Brain microvascular endothelial cell (primary cell): ENCODE results near the gene TRPM4.
"Not testable (repeated sequence)": the region's sequence is repeated elsewhere in the genome, so short reads cannot be mapped to it uniquely, and the experiment has no call there.

Source experiments
- DNase-seq: peaks from one replicate; pipeline ENCODE4 v3.0.0-alpha.2; 2020
- H3K27ac ChIP-seq: fragments of 250-450 bp; sonication (Bioruptor Pico); 2 replicates; pipeline ENCODE4 v1.5.1; 2020; ENCODE audit warnings: mild to moderate bottlenecking, moderate library complexity
- H3K27me3 ChIP-seq: fragments of 250-450 bp; sonication (Bioruptor Pico); replicated peaks from 2 replicates; pipeline ENCODE4 v1.5.1; 2020; ENCODE audit warnings: mild to moderate bottlenecking
- H3K36me3 ChIP-seq: fragments of 250-450 bp; sonication (Bioruptor Pico); replicated peaks from 2 replicates; pipeline ENCODE4 v1.5.1; 2020; ENCODE audit warnings: mild to moderate bottlenecking
- H3K4me3 ChIP-seq: 2 replicates; pipeline ENCODE4 v1.5.1; 2011; ENCODE audit warnings: low read depth, mild to moderate bottlenecking, control low read depth, low read length, moderate library complexity
- in situ Hi-C: cut with HindIII; loops from 2 replicates; pipeline ENCODE4 v1.10.0; 2017; ENCODE audit warnings: low sequenced_read_pairs, low pct_ligation_motif_present
- TF ChIP-seq, protein P1 (sequence below): IDR thresholded peaks from 2 replicates; pipeline ENCODE4 v1.5.1; 2011; ENCODE audit warnings: low read depth, mild to moderate bottlenecking, moderate library complexity, low read length, control low read depth, inconsistent platforms; ENCODE audit errors: missing control alignments

TRPM4 gene

DNA sequence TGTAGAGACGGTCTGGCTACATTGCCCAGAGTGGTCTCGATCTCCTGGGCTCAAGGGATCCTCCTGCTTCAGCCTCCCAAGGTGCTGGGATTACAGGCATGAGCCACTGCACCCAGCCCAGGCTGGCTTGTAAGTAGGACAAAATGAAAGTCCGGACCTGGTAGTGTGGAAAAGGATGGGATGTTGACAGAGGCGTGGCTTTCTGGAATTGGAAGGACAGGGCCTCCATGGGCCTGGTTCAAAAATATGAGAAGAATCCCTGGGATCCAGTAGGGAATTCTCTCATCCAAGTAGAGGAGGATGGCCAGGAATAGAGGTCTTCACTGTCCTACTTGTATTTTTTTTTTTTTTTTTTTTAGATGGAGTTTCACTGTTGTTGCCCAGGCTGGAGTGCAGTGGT, 64.9 kb downstream of the TRPM4 start:
- Histone ChIP-seq H3K27ac (no peak overlapping the region), H3K36me3 (no peaks in the 10 kb centered on the region), H3K4me3 (no peak overlapping the region), H3K27me3 (no peaks in the 10 kb centered on the region)
- TF ChIP-seq, protein P1, sequence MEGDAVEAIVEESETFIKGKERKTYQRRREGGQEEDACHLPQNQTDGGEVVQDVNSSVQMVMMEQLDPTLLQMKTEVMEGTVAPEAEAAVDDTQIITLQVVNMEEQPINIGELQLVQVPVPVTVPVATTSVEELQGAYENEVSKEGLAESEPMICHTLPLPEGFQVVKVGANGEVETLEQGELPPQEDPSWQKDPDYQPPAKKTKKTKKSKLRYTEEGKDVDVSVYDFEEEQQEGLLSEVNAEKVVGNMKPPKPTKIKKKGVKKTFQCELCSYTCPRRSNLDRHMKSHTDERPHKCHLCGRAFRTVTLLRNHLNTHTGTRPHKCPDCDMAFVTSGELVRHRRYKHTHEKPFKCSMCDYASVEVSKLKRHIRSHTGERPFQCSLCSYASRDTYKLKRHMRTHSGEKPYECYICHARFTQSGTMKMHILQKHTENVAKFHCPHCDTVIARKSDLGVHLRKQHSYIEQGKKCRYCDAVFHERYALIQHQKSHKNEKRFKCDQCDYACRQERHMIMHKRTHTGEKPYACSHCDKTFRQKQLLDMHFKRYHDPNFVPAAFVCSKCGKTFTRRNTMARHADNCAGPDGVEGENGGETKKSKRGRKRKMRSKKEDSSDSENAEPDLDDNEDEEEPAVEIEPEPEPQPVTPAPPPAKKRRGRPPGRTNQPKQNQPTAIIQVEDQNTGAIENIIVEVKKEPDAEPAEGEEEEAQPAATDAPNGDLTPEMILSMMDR, result no peak
- in situ Hi-C loops, result no loop called here
- DNase-seq, result no peak

DNA sequence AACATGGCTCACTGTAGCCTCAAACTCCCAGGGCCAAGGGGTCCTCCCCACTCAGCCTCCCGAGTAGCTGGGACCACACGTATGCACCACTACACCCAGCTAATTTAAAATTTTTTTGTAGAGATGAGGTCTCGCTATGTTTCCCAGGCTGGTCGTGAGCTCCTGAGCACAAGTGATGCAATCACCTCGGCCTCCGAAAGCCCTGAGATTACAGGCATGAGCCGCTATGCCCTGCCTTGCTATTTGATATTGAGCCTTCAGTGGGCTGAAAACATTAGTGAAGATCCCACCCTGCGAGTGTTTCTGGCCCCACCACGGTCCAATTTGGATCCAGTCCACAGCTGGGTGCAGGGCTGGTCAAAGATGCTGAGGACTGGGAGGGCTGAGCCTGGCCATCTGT, 65.9 kb downstream of the TRPM4 start:
- DNase-seq, result no peak
- no peaks in the 10 kb centered on the region for H3K27me3 ChIP-seq
- in situ Hi-C loops, result no loop called here
- no peaks in the 10 kb centered on the region for H3K36me3 ChIP-seq
- no peak overlapping the region for H3K4me3 ChIP-seq
- TF ChIP-seq, protein P1, result no peak
- no peak overlapping the region for H3K27ac ChIP-seq

DNA sequence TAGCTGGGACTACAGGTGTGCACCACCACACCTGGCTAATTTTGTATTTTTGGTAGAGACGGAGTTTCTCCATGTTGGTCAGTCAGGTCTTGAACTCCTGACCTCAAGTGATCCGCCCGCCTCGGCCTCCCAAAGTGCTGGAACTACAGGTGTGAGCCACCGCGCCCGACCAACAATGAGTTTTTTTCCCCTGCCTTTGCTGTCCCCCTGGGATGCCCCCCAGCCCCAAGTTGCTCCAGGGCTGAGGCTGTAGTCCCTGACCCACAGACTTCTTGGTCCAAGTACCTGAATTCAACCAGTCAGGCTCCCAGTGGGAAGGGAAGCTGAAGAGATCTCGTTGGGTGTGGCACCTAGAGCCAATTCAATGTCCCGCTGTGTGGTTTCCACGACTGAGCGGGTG, 66.8 kb downstream of the TRPM4 start:
- H3K27ac ChIP-seq, H3K4me3 ChIP-seq, DNase-seq, H3K27me3 ChIP-seq, in situ Hi-C loops, H3K36me3 ChIP-seq: not testable (repeated sequence)

DNA sequence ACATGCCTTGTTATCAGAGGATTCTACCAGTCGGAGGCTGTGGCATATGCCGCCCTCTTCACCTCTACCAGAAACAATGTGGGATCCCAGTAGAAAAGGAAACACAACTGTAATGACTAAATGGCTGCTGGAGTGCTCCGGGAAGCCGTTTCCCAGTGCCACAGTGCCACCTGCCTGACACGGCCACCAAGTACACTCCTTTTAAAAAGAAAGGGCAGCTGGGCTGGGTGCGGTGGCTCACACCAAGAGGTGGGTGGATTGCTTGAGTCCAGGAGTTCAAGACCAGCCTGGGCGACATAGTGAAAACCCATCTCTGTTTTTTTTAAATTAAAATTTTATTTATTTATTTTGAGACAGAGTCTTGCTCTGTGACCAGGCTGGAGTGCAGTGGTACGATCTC, 67.3 kb downstream of the TRPM4 start:
- peak; percentile 70 for DNase-seq
- Histone ChIP-seq H3K27ac (no peak overlapping the region), H3K27me3 (no peaks in the 10 kb centered on the region), H3K36me3 (no peaks in the 10 kb centered on the region), H3K4me3 (no peak overlapping the region)
- in situ Hi-C loops, result no loop called here
- TF ChIP-seq, protein P1, result peak; percentile 67

DNA sequence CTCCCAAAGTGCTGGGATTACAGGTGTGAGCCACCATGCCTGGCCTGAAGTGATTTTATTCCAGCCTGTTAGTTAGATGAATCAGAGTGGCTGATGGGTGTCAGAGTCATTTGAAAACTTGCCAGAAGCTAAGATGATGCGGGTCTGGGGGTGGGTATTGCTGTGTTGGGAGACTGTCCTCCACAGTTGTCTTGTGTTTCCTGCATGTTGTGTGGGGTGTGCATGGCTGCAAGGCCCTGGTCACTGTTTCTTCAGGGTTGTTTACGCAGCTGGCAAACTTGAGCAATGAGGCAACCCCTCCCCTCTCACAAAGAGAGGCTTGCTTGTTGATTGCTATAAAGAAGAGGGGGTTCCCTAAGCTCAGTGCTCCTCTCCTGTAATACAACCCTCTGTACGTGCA, 71.8 kb downstream of the TRPM4 start:
- in situ Hi-C loops, result no loop called here
- TF ChIP-seq, protein P1, result no peak

DNA sequence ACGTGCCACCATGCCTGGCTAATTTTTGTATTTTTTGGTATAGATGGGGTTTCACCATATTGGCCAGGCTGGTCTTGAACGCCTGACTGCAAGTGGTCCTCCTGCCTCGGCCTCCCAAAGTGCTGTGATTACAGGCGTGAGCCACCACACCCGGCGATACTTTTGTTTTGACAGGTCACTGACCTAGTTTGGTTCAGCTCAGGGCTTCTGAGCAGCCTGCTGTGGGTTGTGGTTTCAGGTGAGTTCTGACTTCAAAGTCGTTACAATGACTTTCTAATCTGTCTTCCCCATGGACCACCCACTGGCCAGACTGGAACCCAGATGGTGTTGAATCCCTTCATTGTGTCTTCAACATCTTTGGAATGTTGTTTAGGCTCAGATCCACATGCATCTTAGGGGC, 73.8 kb downstream of the TRPM4 start:
- DNase-seq, result no peak

More for the DNA sequence above, 71.8 kb downstream of the TRPM4 start:
- Histone ChIP-seq H3K27me3 (no peaks in the 10 kb centered on the region), H3K4me3 (no peak overlapping the region), H3K27ac (no peak overlapping the region), H3K36me3 (no peaks in the 10 kb centered on the region)
- no peak for DNase-seq

More for the DNA sequence above, 73.8 kb downstream of the TRPM4 start:
- Histone ChIP-seq H3K27me3 (no peaks in the 10 kb centered on the region), H3K27ac (no peak overlapping the region), H3K36me3 (no peaks in the 10 kb centered on the region), H3K4me3 (no peak overlapping the region)
- in situ Hi-C loops, result no loop called here
- TF ChIP-seq, protein P1, result no peak
